Stomach (tissue), 4 donors: Measurements from ENCODE around the gene AGPS.

Experiments used
- CTCF ChIP-seq, 7 experiments: fragments of 450-650 bp in 4 of 7; fragments of 200-600 bp in 3 of 7; sonication (generic) in 3 of 7; IDR thresholded peaks; one replicate each; pipeline ENCODE4 v1.5.1; 2016 to 2019; ENCODE audit warnings: antibody characterized with exemption in 7 of 7, control low read depth in 2 of 7, mild to moderate bottlenecking in 1 of 7
- EP300 ChIP-seq: sonication (generic); formaldehyde crosslinking; IDR thresholded peaks from one replicate; pipeline ENCODE4 v1.6.1; 2017; ENCODE audit warnings: antibody characterized with exemption
- POLR2A ChIP-seq, 4 donors: fragments of 450-650 bp; IDR thresholded peaks; one replicate each; pipeline ENCODE4 v1.6.1; 2016; ENCODE audit warnings: antibody characterized with exemption in 4 of 4, control low read depth in 2 of 4, mild to moderate bottlenecking in 1 of 4, moderate library complexity in 1 of 4

GRCh38 chr2:177392373-177393202 lies at the start of gene AGPS:
- peak in 4 of 7 experiments; percentile 9 to 17 (median 13) for TF ChIP-seq CTCF (IDR thresholded peaks at IDR 0.05)
- no peak for TF ChIP-seq POLR2A (IDR thresholded peaks at IDR 0.05)
- no peak for TF ChIP-seq EP300
